Ovary (tissue), 10 donors: Measurements from ENCODE around the gene TCP11X2. TPM values are rescaled to one million over a fixed set of nuclear protein-coding genes. Genes with fewer than 3 reads are reported as not detected.
"Not testable (repeated sequence)": the region's sequence is repeated elsewhere in the genome, so short reads cannot be mapped to it uniquely, and the experiment has no call there.

Source experiments
- DNase-seq, 5 donors: peaks; one replicate each; pipeline ENCODE4 v3.0.0-alpha.2; 2019 to 2020
- H3K27ac ChIP-seq, 2 donors: fragments of 200-600 bp; one replicate each; pipeline versions ENCODE4 v1.5.1 to v1.8.0; 2019 to 2022
- H3K27me3 ChIP-seq: fragments of 200-600 bp; one replicate; pipeline ENCODE4 v1.8.0; 2022
- H3K36me3 ChIP-seq: fragments of 200-600 bp; sonication (generic); one replicate; pipeline ENCODE4 v1.5.1; 2019
- H3K4me1 ChIP-seq: one replicate; pipeline ENCODE4 v1.8.1; 2013; ENCODE audit warnings: mild to moderate bottlenecking, moderate library complexity; ENCODE audit not compliant: insufficient read depth
- H3K4me3 ChIP-seq: fragments of 200-600 bp; sonication (generic); one replicate; pipeline ENCODE4 v1.5.1; 2017
- H3K9me3 ChIP-seq, 2 donors: fragments of 200-600 bp in 1 of 2; sonication (generic) in 1 of 2; one replicate each; pipeline versions ENCODE4 v1.5.1 to v1.8.1; 2013 to 2019; ENCODE audit warnings: mild to moderate bottlenecking in 1 of 2, moderate library complexity in 1 of 2
- EP300 ChIP-seq: sonication (generic); formaldehyde crosslinking; IDR thresholded peaks from one replicate; pipeline ENCODE4 v1.6.1; 2017; ENCODE audit warnings: antibody characterized with exemption
- POLR2A ChIP-seq: fragments of 450-650 bp; IDR thresholded peaks from one replicate; pipeline ENCODE4 v1.6.1; 2017; ENCODE audit warnings: antibody characterized with exemption, mild to moderate bottlenecking, moderate library complexity
- WGBS, 3 donors: extraction: QIAGEN DNeasy Blood & Tissue Kit in 1 of 3; methylation state at CpG; one replicate each; pipeline versions ENCODE4 v1.1.5 to v1.1.7; 2013 to 2017; 5-methylcytosine and 5-hydroxymethylcytosine counted together
- intact Hi-C, 4 donors: fragments of 100-400 bp; cut with DNase I; formaldehyde crosslinking; loops; one replicate each; pipeline versions ENCODE4 v1.11.0 to v1.15.1; 2022 to 2023
- long read RNA-seq, 3 donors: library from polyadenylated mRNA in 2 of 3; unstranded in 2 of 3; transcript quantifications; one replicate each; pipeline ENCODE4 v2.0.0 and lab custom pipeline, GENCODE V29; 2021 to 2026
- polyA plus RNA-seq, 2 donors: library from polyadenylated mRNA; stranded (reverse); fragments of 200-250 nt in 1 of 2; fragments of 350-450 nt in 1 of 2; fragmentation: Illumina TruSeq in 1 of 2; extraction: RNeasy Lipid Tissue Mini Kit (QIAGEN cat#74804) in 1 of 2; gene quantifications; one replicate each; pipeline ENCODE4 v1.2.3, GENCODE V29; 2013 to 2014
- total RNA-seq, 7 donors: library from RNA; depleted of rRNA in 2 of 7; stranded (reverse); fragments of >200 nt in 2 of 7; fragmentation: NEBNext Ultra II Directional in 3 of 7; extraction: Animal tissue kit (Norgen Biotek cat#: 25700) in 3 of 7; gene quantifications; one replicate each; pipeline versions ENCODE4 v1.1.0 to v1.2.4, GENCODE V29; 2016 to 2023
- TF ChIP-seq, protein P1 (sequence below), 3 donors: fragments of 450-650 bp in 2 of 3; fragments of 200-600 bp in 1 of 3; IDR thresholded peaks; one replicate each; pipeline versions ENCODE4 v1.5.1 to v1.8.0; 2016 to 2022; ENCODE audit warnings: antibody characterized with exemption in 3 of 3, mild to moderate bottlenecking in 1 of 3
- donor health status: DM: no; HTN: no; CAD: no; lungs with moderate emphysema.
- donor health status: DM: no; HTN: no; CAD: no.
- donor health status: Bipolar disorder and iron deficiency.
- donor health status: DM: yes; HTN: yes; CAD: no.
- donor health status: DM: no; HTN: no; CAD: no.
- donor health status: DM: yes; HTN: yes; CAD: no.

TCP11X2 gene
- total RNA-seq = under 1 TPM in 1 of 7 donors, not detected in 6; 0.22 TPM
- polyA plus RNA-seq = not detected
- long read RNA-seq, donor 1 = 0 reads
- long read RNA-seq, donor 2 = 0 reads
- long read RNA-seq, donor 3 = 0 reads

DNA sequence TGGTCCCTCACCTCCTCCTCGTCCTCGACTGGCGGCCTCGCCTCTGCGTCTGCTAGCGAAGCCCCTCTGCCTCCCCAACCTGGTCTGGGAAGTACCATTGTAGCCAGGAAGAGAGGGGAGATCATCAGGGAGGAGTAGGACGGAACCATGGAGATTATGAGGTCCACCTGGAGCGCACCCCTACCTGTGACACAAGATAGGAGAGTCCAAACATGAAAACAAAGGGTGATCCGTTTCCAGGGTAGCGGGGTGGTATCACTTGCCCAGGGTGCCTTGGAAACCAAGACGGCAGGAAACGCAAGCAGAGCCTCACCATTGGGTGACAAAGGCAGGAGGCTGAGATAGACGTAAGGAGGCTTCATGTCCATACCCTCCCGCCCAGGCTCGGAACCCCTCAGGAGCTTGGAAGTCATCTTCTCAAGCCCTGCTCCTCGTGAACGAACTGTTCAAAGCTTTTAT lies at the start of gene TCP11X2:
TCP11X2 (minus strand) TSS at position 51 of the 459 bp plus-strand sequence.
- intact Hi-C loops, H3K4me1 ChIP-seq, H3K36me3 ChIP-seq, H3K4me3 ChIP-seq, H3K27me3 ChIP-seq, DNase-seq, H3K9me3 ChIP-seq, H3K27ac ChIP-seq: not testable (repeated sequence)
- 39 to 68% (median 54%) methylated on average over 7 of the region's 17 CpGs for WGBS, 3 donors

DNA sequence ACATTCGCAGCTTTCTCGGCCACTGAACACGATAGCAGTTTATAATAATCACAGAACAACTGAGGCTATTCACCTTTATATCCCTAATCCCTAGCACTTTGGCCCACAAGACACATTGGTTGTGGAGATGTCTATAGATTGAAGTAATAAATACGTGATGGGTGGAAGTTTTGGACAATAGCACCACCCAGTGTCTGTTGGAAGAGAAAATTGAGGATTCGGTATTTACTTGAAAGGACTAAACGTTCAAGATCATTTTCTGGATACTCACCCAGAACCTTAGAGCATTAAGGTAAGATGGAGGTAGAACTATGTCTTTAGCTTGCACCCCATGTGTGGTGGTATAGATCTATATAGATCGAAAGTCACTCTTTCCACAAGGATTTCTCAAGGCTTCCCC lies 45.7 kb upstream of the TCP11X2 start:
- TF ChIP-seq, protein P1, sequence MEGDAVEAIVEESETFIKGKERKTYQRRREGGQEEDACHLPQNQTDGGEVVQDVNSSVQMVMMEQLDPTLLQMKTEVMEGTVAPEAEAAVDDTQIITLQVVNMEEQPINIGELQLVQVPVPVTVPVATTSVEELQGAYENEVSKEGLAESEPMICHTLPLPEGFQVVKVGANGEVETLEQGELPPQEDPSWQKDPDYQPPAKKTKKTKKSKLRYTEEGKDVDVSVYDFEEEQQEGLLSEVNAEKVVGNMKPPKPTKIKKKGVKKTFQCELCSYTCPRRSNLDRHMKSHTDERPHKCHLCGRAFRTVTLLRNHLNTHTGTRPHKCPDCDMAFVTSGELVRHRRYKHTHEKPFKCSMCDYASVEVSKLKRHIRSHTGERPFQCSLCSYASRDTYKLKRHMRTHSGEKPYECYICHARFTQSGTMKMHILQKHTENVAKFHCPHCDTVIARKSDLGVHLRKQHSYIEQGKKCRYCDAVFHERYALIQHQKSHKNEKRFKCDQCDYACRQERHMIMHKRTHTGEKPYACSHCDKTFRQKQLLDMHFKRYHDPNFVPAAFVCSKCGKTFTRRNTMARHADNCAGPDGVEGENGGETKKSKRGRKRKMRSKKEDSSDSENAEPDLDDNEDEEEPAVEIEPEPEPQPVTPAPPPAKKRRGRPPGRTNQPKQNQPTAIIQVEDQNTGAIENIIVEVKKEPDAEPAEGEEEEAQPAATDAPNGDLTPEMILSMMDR (IDR thresholded peaks at IDR 0.05) = peak in 2 of 3 donors; percentile 23 to 36
- TF ChIP-seq POLR2A = no peak
- no peak for TF ChIP-seq EP300
- no peaks in the 10 kb centered on the region for H3K4me1 ChIP-seq
- DNase-seq = no peak
- peak overlapping the region; percentile 46 to 64 for H3K27ac ChIP-seq
- intact Hi-C loops = no loop called here
- H3K4me3 ChIP-seq = no peak overlapping the region
- no peaks in the 10 kb centered on the region for H3K9me3 ChIP-seq
- 46 to 56% (median 48%) methylated on average over 7 of the region's 7 CpGs for WGBS, 3 donors
- H3K36me3 ChIP-seq = no peaks in the 10 kb centered on the region
- H3K27me3 ChIP-seq = no peaks in the 10 kb centered on the region

DNA sequence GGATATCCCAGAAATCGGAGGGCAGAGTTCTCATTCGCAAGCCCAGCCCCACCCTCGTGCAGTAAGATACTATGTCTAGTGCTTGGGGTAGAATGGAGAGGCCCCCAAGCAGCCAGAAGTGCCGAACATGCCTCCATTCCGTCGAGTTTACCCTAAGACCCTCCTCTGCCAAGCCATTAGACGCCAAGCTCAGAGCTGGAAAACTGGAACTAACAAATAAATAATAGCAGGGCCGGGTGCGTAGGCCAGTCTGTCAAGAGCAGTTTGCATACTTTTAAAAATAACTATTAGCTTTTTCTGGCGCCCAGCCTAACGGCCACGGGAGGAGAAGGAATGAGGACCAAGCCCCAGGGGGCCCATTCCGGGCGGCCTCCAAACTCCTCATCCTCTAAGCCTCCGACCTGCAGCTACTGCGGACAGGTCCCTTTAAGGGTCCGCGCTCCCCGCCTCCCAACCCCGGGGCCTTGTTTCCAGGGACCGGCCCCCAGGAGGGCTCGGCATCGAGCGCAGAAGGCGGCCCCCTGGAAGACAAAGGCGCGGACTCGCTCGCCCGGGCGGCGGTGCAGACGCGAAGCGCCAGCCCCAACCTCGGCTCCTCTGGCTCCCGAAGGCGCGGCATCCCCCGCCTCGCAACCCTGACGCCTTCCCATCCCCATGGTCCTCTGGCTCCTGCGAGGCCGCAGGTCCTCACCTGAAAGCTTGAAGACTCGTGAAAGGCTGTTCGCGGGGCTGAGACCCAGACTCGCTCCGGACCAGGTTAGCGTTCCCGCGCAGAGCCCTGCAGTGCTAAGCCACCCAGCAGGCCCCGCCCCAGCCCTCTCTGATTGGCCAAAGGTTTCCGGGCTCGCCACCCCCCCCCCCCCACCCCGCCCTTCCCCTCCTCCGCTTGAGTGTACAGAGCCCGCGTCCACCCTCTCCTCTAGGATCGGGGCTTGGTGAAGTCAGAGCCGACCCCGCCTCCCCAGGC lies 44.6 kb upstream of the TCP11X2 start, which contains the start of gene TMSB15A:
TMSB15A (minus strand) TSS at position 765 of the 967 bp plus-strand sequence.
- peak within 1 kb of the TSS; percentile 44 for H3K4me3 ChIP-seq

DNA sequence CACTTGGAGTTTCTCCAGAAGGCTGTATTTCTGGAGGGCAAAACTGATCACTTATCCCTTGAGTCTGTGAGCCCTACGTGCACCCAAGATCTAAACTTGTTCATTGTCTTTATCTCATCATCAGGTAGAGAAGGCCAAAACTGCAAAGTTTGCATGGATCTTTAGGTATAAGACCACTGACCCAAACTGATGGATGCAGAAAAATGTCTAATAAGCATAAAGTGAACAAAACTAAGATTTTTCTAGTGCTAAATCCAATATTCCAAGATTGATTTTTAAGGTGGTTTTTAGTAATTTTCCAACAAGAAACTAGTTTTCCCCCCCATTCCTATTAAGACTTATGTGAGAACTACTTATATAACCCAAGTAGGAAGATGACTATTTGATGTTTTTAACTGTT lies 42.9 kb upstream of the TCP11X2 start:
- intact Hi-C loops = loop anchor here in 1 of 4 donors (5.0 kb wide), 1 partner anchor 362 kb away; no protein-coding TSS in a partner anchor
- Histone ChIP-seq H3K4me1 (no peaks in the 10 kb centered on the region), H3K27me3 (no peaks in the 10 kb centered on the region), H3K4me3 (no peak overlapping the region), H3K36me3 (no peaks in the 10 kb centered on the region), H3K27ac (no peak overlapping the region), H3K9me3 (no peaks in the 10 kb centered on the region)
- TF ChIP-seq, protein P1 (IDR thresholded peaks at IDR 0.05) = no peak
- no peak for TF ChIP-seq EP300
- no peak for TF ChIP-seq POLR2A
- no peak for DNase-seq
- 84 to 91% (median 85%) methylated on average over 1 of the region's 1 CpG for WGBS, 3 donors

More for the DNA sequence above, 44.6 kb upstream of the TCP11X2 start, which contains the start of gene TMSB15A:
- DNase-seq = peak; percentile 70 to 80 (median 79)
- Histone ChIP-seq H3K9me3 (no peaks in the 10 kb centered on the region), H3K36me3 (no peaks in the 10 kb centered on the region), H3K4me1 (no peaks in the 10 kb centered on the region), H3K27ac (peak within 1 kb of the TSS; percentile 46 to 64), H3K27me3 (no peaks in the 10 kb centered on the region)
- TF ChIP-seq POLR2A = no peak
- TF ChIP-seq, protein P1 (IDR thresholded peaks at IDR 0.05) = no peak
- TF ChIP-seq EP300 = no peak
- WGBS, 3 donors = 29 to 47% (median 32%) methylated on average over 56 to 62 of the region's 62 CpGs
- intact Hi-C loops = no loop called here
